Measurements from ENCODE around the gene CTBP1. TPM values are rescaled to one million over a fixed set of nuclear protein-coding genes. Genes with fewer than 3 reads are reported as not detected.
A peak's percentile ranks its signal among the peaks of the same experiment; 100 is the strongest.

The CTBP1 gene
- total RNA-seq, 1 donor from 2014 or later: 133 TPM

- intact Hi-C loops (cut with micrococcal nuclease): no loop called here
- ATAC-seq: no peak
- no peak for DNase-seq
Measured at GRCh38 chr4:1217366-1217765, 31.6 kb downstream of the CTBP1 start.

- intact Hi-C loops (cut with micrococcal nuclease): no loop called here
- peak; percentile 33 for ATAC-seq
- DNase-seq: peak; percentile 61
Measured at GRCh38 chr4:1216869-1217294, 32.0 kb downstream of the CTBP1 start.

GRCh38 chr4:1216076-1216614, 32.8 kb downstream of the CTBP1 start:
- ATAC-seq (no peak), DNase-seq (no peak)
- intact Hi-C loops (cut with micrococcal nuclease): no loop called here

- DNase-seq: peak; percentile 53
- intact Hi-C loops (cut with micrococcal nuclease): no loop called here
- ATAC-seq: peak; percentile 21
Measured at GRCh38 chr4:1215141-1216075, 33.5 kb downstream of the CTBP1 start.

- ATAC-seq: no peak
- DNase-seq: no peak
- intact Hi-C loops (cut with micrococcal nuclease): no loop called here
Measured at GRCh38 chr4:1214101-1215095, 34.5 kb downstream of the CTBP1 start.

DNA sequence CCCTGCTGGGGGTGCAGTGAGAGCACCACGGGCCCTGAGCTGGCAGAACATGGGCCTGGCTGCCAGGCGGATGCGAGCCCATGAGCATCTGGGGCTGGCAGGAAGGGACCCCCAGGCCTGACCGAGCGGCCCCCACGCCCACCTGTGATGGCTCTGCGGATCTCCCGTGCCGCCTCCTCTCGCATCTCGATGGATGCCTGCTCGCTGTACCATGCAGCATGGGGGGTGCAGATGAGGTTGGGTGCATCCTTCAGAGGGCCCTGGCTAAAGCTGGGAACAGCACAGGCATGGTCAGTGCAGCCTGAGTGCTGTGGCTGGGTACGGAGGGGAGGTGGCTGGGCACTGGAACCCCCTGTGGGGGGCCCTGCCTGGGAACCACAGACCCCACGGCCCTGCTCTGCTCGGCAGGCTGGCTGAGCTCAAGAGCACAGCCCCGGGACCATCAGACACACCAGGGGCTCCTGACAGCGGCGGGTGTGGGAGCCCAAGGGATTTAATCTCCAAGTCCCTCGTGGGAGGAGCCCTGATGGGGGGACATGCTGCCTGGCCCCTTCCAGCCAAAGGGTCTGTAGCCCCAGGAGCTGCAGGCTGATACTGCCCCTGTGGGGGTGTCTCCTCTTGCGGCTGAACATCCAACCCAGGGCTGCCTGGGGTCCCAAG, 35.5 kb downstream of the CTBP1 start:
- intact Hi-C loops (cut with micrococcal nuclease): no loop called here
- no peak for ATAC-seq
- peak; percentile 26 for DNase-seq

- ATAC-seq (no peak), DNase-seq (peak; percentile 28)
- intact Hi-C loops (cut with micrococcal nuclease): no loop called here
Measured at GRCh38 chr4:1212546-1213335, 36.2 kb downstream of the CTBP1 start.

- no peak for ATAC-seq
- DNase-seq: peak; percentile 46
- intact Hi-C loops (cut with micrococcal nuclease): no loop called here
Measured at GRCh38 chr4:1211891-1212545, 36.9 kb downstream of the CTBP1 start.

GRCh38 chr4:1211371-1211770, 37.6 kb downstream of the CTBP1 start:
- DNase-seq (no peak), ATAC-seq (no peak)
- intact Hi-C loops (cut with micrococcal nuclease): no loop called here

GRCh38 chr4:1210971-1211370, 38.0 kb downstream of the CTBP1 start:
- intact Hi-C loops (cut with micrococcal nuclease): no loop called here
- no peak for ATAC-seq
- peak; percentile 28 for DNase-seq

- DNase-seq (no peak), ATAC-seq (no peak)
- intact Hi-C loops (cut with micrococcal nuclease): no loop called here
Measured at GRCh38 chr4:1210241-1210841, 38.6 kb downstream of the CTBP1 start.

DNA sequence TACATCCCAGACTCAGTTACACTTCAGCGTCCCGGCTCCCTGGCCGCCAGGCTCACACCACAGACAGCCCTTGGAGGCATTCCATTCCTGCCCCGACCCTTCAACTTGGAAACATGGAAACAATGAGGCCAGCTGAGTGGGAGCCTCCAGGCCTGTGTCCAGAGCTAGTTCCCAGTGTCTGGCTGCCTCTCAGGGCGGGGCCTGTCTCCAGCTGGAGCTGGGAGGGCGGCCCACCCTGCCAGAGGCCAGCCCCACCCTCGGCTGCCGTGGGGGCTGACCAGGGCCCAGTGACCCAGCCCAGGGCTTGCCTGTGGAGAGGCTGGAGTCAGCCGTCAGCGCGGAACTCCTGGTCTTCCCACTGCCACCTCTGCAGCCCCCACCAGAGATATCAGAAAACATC, 39.1 kb downstream of the CTBP1 start:
- intact Hi-C loops (cut with micrococcal nuclease): no loop called here

GRCh38 chr4:1208970-1209704, 39.8 kb downstream of the CTBP1 start:
- DNase-seq: peak; percentile 45
- intact Hi-C loops (cut with micrococcal nuclease): no loop called here
- ATAC-seq: peak; percentile 8

More for the DNA sequence above, 39.1 kb downstream of the CTBP1 start:
- DNase-seq (peak; percentile 93), ATAC-seq (peak; percentile 89)

GRCh38 chr4:1208266-1208961, 40.5 kb downstream of the CTBP1 start:
- DNase-seq (peak; percentile 68), ATAC-seq (peak; percentile 13)
- intact Hi-C loops (cut with micrococcal nuclease): no loop called here

DNA sequence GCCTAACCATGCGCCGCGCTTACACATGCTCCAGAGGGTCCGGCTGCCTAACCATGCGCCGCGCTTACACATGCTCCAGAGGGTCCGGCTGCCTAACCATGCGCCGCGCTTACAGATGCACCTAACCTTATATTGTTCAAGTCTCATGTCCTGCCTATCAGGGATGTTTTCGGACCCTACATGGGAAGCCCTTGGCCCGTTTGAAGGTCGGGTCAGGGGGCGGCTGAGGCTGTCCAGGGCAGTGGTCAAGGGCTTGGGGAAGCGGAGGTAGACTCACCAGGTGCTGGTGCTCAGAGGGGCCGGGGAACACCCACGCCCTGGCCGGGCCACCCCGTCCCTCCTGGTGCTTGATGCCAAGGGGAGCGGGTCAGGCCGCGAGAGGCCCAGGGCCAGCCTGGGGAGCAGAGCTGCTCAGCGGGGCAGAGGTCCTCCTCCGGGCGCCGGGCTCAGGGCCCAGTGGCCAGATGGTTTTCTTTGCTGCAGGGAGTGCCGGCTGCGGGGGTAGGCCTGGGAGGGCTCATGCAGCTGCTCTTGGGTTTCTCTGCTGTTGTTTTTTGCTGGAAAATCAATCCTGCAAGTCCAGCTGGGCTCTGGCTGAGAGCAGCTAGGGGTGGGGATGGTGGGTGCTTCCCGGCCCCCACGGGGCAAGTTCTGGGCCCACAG, 41.2 kb downstream of the CTBP1 start:
- peak; percentile 84 for DNase-seq
- intact Hi-C loops (cut with micrococcal nuclease): no loop called here
- peak; percentile 53 for ATAC-seq

GRCh38 chr4:1207157-1207470, 41.8 kb downstream of the CTBP1 start:
- DNase-seq (peak; percentile 29), ATAC-seq (no peak)
- intact Hi-C loops (cut with micrococcal nuclease): no loop called here
